ENCODE data around the gene TIGD6.

TIGD6 gene

DNA sequence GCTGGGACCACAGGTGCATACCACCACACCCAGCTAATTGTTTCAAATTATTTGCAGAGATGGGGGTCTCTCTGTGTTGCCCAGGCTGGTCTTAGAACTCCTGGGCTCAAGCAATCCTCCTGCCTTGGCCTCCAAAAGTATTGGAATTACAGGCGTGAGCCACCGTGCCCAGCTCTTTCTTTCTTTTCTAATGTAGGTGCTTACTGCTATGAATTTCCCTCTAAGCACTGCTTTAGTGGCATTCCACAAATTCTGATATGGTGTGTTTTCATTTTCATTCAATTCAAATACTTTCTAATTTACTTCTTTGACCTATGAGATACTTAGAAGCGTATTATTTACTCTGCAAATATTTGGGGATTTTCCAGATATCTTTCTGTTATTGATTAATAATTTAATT is 15.0 kb upstream of the TIGD6 start:
- H3K27ac ChIP-seq (ENCODE audit: low read depth, low read length): no peak overlapping the region
- no peaks in the 10 kb centered on the region for H3K27me3 ChIP-seq (ENCODE audit: insufficient read depth, low read length)
- peaks cover 14% of the 10 kb centered on the region; the same call in 1 of the 2 replicates for H3K9me3 ChIP-seq (ENCODE audit: insufficient read depth, low read depth, low read length)
- no peaks in the 10 kb centered on the region for H3K4me1 ChIP-seq (ENCODE audit: insufficient read depth, low read length)
- H3K36me3 ChIP-seq (ENCODE audit: insufficient read depth, low read length): peaks cover 98% of the 10 kb centered on the region
- 100% methylated on average over 2 of the region's 3 CpGs for WGBS
- H3K4me3 ChIP-seq (ENCODE audit: low read length): no peak overlapping the region
- H3K9ac ChIP-seq (ENCODE audit: low read depth, low read length): no peak overlapping the region

GRCh38 chr5:150014456-150014855 is 14.0 kb upstream of the TIGD6 start:
- H3K4me1 ChIP-seq (ENCODE audit: insufficient read depth, low read length): no peaks in the 10 kb centered on the region
- no peak overlapping the region for H3K9ac ChIP-seq (ENCODE audit: low read depth, low read length)
- H3K36me3 ChIP-seq (ENCODE audit: insufficient read depth, low read length): peaks cover 98% of the 10 kb centered on the region
- no peak overlapping the region for H3K4me3 ChIP-seq (ENCODE audit: low read length)
- no peaks in the 10 kb centered on the region for H3K27me3 ChIP-seq (ENCODE audit: insufficient read depth, low read length)
- H3K27ac ChIP-seq (ENCODE audit: low read depth, low read length): no peak overlapping the region
- peaks cover 14% of the 10 kb centered on the region; the same call in 1 of the 2 replicates for H3K9me3 ChIP-seq (ENCODE audit: insufficient read depth, low read depth, low read length)
- WGBS: 94% methylated on average over 3 of the region's 3 CpGs

DNA sequence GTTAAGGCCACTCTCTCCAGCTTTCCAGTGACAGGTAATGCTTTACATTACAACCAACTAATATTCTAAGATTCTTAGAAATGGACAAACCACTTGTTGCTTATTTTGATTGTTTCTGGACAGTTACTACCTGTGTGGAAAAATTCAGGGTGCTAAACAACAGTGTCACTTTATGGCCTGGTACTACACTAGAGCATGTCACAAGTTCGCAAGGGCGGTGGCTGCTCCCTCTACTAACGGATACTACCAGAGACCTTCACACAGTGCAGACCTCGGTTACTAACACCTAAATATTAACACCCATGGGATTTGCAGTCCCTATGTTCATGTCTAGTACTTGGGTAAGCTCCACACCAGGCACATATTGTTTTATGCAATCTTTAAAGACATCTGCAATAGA is 13.5 kb upstream of the TIGD6 start:
- Histone ChIP-seq H3K27ac (ENCODE audit: low read depth, low read length) (no peak overlapping the region), H3K4me1 (ENCODE audit: insufficient read depth, low read length) (no peaks in the 10 kb centered on the region), H3K27me3 (ENCODE audit: insufficient read depth, low read length) (no peaks in the 10 kb centered on the region), H3K9ac (ENCODE audit: low read depth, low read length) (no peak overlapping the region), H3K4me3 (ENCODE audit: low read length) (no peak overlapping the region), H3K36me3 (ENCODE audit: insufficient read depth, low read length) (peaks cover 98% of the 10 kb centered on the region), H3K9me3 (ENCODE audit: insufficient read depth, low read depth, low read length) (peaks cover 14% of the 10 kb centered on the region; the same call in 1 of the 2 replicates)
- WGBS: 95% methylated on average over 4 of the region's 4 CpGs

DNA sequence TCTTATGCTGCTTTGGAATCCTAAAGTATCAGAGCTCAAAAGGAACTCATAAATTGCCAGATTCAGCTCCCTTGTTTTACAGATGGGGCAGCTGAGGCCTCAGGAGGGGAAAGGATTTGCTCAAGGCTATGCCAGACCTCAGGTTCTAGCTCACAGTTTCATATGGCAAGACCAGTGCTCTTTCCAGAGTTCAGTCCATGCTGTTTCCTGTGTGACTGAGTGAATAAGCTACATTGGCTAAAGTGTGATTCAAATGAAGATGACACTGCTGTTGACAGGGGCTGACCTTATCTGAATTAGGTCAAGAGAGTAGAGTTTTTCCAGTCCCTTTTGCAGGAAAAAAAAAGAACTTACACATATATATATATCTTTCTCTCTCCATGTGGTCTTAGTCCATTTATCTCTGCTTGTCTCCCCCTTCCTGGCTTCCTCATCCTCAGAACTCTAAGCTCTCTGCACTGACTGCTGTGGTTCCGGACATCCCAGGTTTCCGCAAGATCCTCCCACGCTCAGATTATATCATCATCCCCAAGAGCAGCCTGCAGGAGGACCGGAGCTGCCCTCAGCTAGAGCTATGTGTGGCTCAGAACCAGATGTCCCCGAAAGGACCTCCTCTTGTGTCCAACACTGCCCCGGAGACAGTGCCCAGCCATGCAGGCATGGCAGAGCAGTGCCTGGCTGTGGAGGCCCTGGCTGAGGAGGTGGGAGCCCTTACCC is 9.4 kb upstream of the TIGD6 start:
- peaks cover 4% of the 10 kb centered on the region; the same call in 1 of the 2 replicates for H3K9me3 ChIP-seq (ENCODE audit: insufficient read depth, low read depth, low read length)
- H3K36me3 ChIP-seq (ENCODE audit: insufficient read depth, low read length): peaks cover 95% of the 10 kb centered on the region
- no peak overlapping the region for H3K4me3 ChIP-seq (ENCODE audit: low read length)
- H3K27me3 ChIP-seq (ENCODE audit: insufficient read depth, low read length): no peaks in the 10 kb centered on the region
- H3K4me1 ChIP-seq (ENCODE audit: insufficient read depth, low read length): no peaks in the 10 kb centered on the region
- H3K27ac ChIP-seq (ENCODE audit: low read depth, low read length): no peak overlapping the region
- no peak overlapping the region for H3K9ac ChIP-seq (ENCODE audit: low read depth, low read length)
- WGBS: 96% methylated on average over 6 of the region's 6 CpGs

GRCh38 chr5:150007050-150007449 is 6.6 kb upstream of the TIGD6 start:
- no peaks in the 10 kb centered on the region for H3K9me3 ChIP-seq (ENCODE audit: insufficient read depth, low read depth, low read length)
- no peak overlapping the region for H3K27ac ChIP-seq (ENCODE audit: low read depth, low read length)
- H3K4me3 ChIP-seq (ENCODE audit: low read length): no peak overlapping the region
- no peaks in the 10 kb centered on the region for H3K4me1 ChIP-seq (ENCODE audit: insufficient read depth, low read length)
- no peaks in the 10 kb centered on the region for H3K27me3 ChIP-seq (ENCODE audit: insufficient read depth, low read length)
- no peak overlapping the region for H3K9ac ChIP-seq (ENCODE audit: low read depth, low read length)
- H3K36me3 ChIP-seq (ENCODE audit: insufficient read depth, low read length): peaks cover 77% of the 10 kb centered on the region

- Histone ChIP-seq H3K36me3 (ENCODE audit: insufficient read depth, low read length) (peaks cover 72% of the 10 kb centered on the region), H3K27ac (ENCODE audit: low read depth, low read length) (no peak overlapping the region), H3K27me3 (ENCODE audit: insufficient read depth, low read length) (no peaks in the 10 kb centered on the region), H3K4me3 (ENCODE audit: low read length) (no peak overlapping the region), H3K4me1 (ENCODE audit: insufficient read depth, low read length) (no peaks in the 10 kb centered on the region), H3K9me3 (ENCODE audit: insufficient read depth, low read depth, low read length) (no peaks in the 10 kb centered on the region), H3K9ac (ENCODE audit: low read depth, low read length) (no peak overlapping the region)
- WGBS: 98% methylated on average over 4 of the region's 4 CpGs
Measured at GRCh38 chr5:150006318-150006717, 5.9 kb upstream of the TIGD6 start.

- Histone ChIP-seq H3K4me3 (ENCODE audit: low read length) (peak overlapping the region; percentile 71), H3K9ac (ENCODE audit: low read depth, low read length) (peak overlapping the region; percentile 91), H3K9me3 (ENCODE audit: insufficient read depth, low read depth, low read length) (no peaks in the 10 kb centered on the region), H3K4me1 (ENCODE audit: insufficient read depth, low read length) (peaks cover 9% of the 10 kb centered on the region; the same call in 1 of the 2 replicates), H3K27me3 (ENCODE audit: insufficient read depth, low read length) (no peaks in the 10 kb centered on the region), H3K36me3 (ENCODE audit: insufficient read depth, low read length) (peaks cover 27% of the 10 kb centered on the region), H3K27ac (ENCODE audit: low read depth, low read length) (no peak overlapping the region)
- 20% methylated on average over 8 of the region's 8 CpGs for WGBS
Measured at GRCh38 chr5:150001660-150002486, 1.4 kb upstream of the TIGD6 start.

DNA sequence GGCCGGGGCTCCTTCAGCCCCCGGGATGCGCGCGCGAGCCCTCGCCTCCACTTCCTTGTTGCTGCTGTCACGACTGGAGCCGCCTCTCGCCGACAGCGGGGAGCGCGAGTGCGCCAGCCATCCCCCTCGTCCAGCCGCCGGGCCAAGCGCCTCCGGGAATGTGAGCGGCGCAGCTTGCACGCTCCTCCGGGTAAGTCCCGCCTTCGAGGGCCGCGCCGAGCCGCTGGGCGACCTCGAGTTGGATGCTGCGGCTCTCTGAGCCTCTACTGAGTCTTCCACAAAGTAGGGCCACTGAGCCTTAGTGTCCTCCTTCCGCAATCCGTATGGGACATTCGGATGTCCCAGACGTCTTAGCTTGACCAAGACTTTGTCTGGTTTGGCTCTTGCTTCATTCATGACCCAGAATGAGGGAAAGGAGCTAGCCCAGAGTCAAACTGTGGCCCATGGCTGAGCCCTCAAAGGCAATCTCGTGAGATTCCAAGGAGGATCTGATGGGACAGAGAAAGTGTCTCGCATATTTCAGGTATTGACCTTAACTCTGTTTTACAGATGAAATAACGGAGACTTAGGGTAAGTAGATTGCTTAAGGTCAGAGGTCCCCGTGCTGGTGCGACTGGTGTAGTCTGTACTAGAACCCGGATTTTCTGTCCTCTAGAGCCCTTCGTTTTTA is 671 bp upstream of the TIGD6 start:
- Histone ChIP-seq H3K27ac (ENCODE audit: low read depth, low read length) (peak overlapping the region; percentile 91), H3K9ac (ENCODE audit: low read depth, low read length) (peak overlapping the region; percentile 91), H3K9me3 (ENCODE audit: insufficient read depth, low read depth, low read length) (no peaks in the 10 kb centered on the region), H3K4me3 (ENCODE audit: low read length) (peak overlapping the region; percentile 71), H3K27me3 (ENCODE audit: insufficient read depth, low read length) (no peaks in the 10 kb centered on the region), H3K4me1 (ENCODE audit: insufficient read depth, low read length) (peaks cover 9% of the 10 kb centered on the region; the same call in 1 of the 2 replicates), H3K36me3 (ENCODE audit: insufficient read depth, low read length) (peaks cover 20% of the 10 kb centered on the region)
- 1% methylated on average over 44 of the region's 44 CpGs for WGBS

DNA sequence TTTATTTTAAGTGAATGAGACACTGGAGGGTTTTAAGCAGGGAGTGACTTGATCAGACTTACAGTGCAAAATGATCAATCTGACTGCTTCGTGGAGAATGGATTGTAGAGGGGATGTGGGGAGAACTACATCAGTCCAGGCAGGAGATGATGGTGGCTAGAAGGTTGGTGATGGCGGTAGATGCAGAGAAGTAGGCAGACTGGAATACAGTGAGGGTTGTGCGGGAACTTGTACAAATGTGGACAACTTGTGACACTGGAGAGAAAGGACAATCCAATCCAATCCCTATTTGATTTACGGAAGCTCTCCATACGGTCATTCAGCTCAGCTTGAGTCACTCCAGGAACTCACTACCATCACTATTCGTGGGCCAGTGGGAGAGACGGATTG is 593 bp downstream of the TIGD6 start:
- Histone ChIP-seq H3K4me3 (ENCODE audit: low read length) (peak overlapping the region; percentile 71), H3K9me3 (ENCODE audit: insufficient read depth, low read depth, low read length) (no peaks in the 10 kb centered on the region), H3K27ac (ENCODE audit: low read depth, low read length) (peak overlapping the region; percentile 91; the same call in 1 of the 2 replicates), H3K9ac (ENCODE audit: low read depth, low read length) (peak overlapping the region; percentile 91), H3K36me3 (ENCODE audit: insufficient read depth, low read length) (peaks cover 14% of the 10 kb centered on the region), H3K4me1 (ENCODE audit: insufficient read depth, low read length) (peaks cover 9% of the 10 kb centered on the region; the same call in 1 of the 2 replicates), H3K27me3 (ENCODE audit: insufficient read depth, low read length) (no peaks in the 10 kb centered on the region)
- 29% methylated on average over 7 of the region's 7 CpGs for WGBS

- Histone ChIP-seq H3K36me3 (ENCODE audit: insufficient read depth, low read length) (peaks cover 12% of the 10 kb centered on the region), H3K9ac (ENCODE audit: low read depth, low read length) (peak overlapping the region; percentile 91; the same call in 1 of the 2 replicates), H3K9me3 (ENCODE audit: insufficient read depth, low read depth, low read length) (no peaks in the 10 kb centered on the region), H3K4me3 (ENCODE audit: low read length) (peak overlapping the region; percentile 71), H3K27me3 (ENCODE audit: insufficient read depth, low read length) (no peaks in the 10 kb centered on the region), H3K27ac (ENCODE audit: low read depth, low read length) (no peak overlapping the region), H3K4me1 (ENCODE audit: insufficient read depth, low read length) (peaks cover 9% of the 10 kb centered on the region; the same call in 1 of the 2 replicates)
- WGBS: 94% methylated on average over 3 of the region's 3 CpGs
Measured at GRCh38 chr5:149999359-149999758, 1.1 kb downstream of the TIGD6 start.

GRCh38 chr5:149998281-149998680 is 2.2 kb downstream of the TIGD6 start:
- WGBS: 89% methylated on average over 3 of the region's 3 CpGs
- Histone ChIP-seq H3K4me1 (ENCODE audit: insufficient read depth, low read length) (peaks cover 9% of the 10 kb centered on the region; the same call in 1 of the 2 replicates), H3K27me3 (ENCODE audit: insufficient read depth, low read length) (no peaks in the 10 kb centered on the region), H3K36me3 (ENCODE audit: insufficient read depth, low read length) (peaks cover 7% of the 10 kb centered on the region; the same call in 1 of the 2 replicates), H3K4me3 (ENCODE audit: low read length) (no peak overlapping the region), H3K27ac (ENCODE audit: low read depth, low read length) (no peak overlapping the region), H3K9ac (ENCODE audit: low read depth, low read length) (no peak overlapping the region), H3K9me3 (ENCODE audit: insufficient read depth, low read depth, low read length) (no peaks in the 10 kb centered on the region)
